Putamen (tissue), 1 donor: ENCODE data around the gene GTF2A1.
"Not testable (repeated sequence)": the region's sequence is repeated elsewhere in the genome, so short reads cannot be mapped to it uniquely, and the experiment has no call there.

ENCODE experiments used
- DNase-seq: peaks from one replicate; pipeline ENCODE4 v3.0.0-alpha.2; 2016; ENCODE audit warnings: low spot score

Gene GTF2A1

GRCh38 chr14:81220830-81221578 is at the start of gene GTF2A1:
TSS of gene GTF2A1 (minus strand) at chr14:81220959. CDS start at chr14:81220518, 441 bp downstream.
- DNase-seq = peak; percentile 97

GRCh38 chr14:81269979-81270375 is 49.2 kb upstream of the GTF2A1 start:
- DNase-seq = no peak

- DNase-seq = peak; percentile 39
Measured at GRCh38 chr14:81269100-81269978, 48.6 kb upstream of the GTF2A1 start.

- no peak for DNase-seq
Measured at GRCh38 chr14:81268016-81268416, 47.3 kb upstream of the GTF2A1 start.

- no peak for DNase-seq
Measured at GRCh38 chr14:81265636-81266169, 44.9 kb upstream of the GTF2A1 start.

- DNase-seq = no peak
Measured at GRCh38 chr14:81264671-81265070, 43.9 kb upstream of the GTF2A1 start.

- no peak for DNase-seq
Measured at GRCh38 chr14:81263777-81264410, 43.1 kb upstream of the GTF2A1 start.

- DNase-seq = no peak
Measured at GRCh38 chr14:81261176-81261575, 40.4 kb upstream of the GTF2A1 start.

- DNase-seq = no peak
Measured at GRCh38 chr14:81260732-81261131, 40.0 kb upstream of the GTF2A1 start.

- no peak for DNase-seq
Measured at GRCh38 chr14:81256289-81256960, 35.7 kb upstream of the GTF2A1 start.

- DNase-seq = no peak
Measured at GRCh38 chr14:81252278-81252677, 31.5 kb upstream of the GTF2A1 start.

- no peak for DNase-seq
Measured at GRCh38 chr14:81247271-81247766, 26.6 kb upstream of the GTF2A1 start.

GRCh38 chr14:81246461-81247270 is 25.9 kb upstream of the GTF2A1 start:
- DNase-seq = no peak

GRCh38 chr14:81245771-81246170 is 25.0 kb upstream of the GTF2A1 start:
- no peak for DNase-seq

GRCh38 chr14:81244431-81244830 is 23.7 kb upstream of the GTF2A1 start:
- not testable (repeated sequence) for DNase-seq

- no peak for DNase-seq
Measured at GRCh38 chr14:81243499-81243898, 22.7 kb upstream of the GTF2A1 start.

GRCh38 chr14:81236849-81237248 is 16.1 kb upstream of the GTF2A1 start:
- not testable (repeated sequence) for DNase-seq

GRCh38 chr14:81236138-81236537 is 15.4 kb upstream of the GTF2A1 start:
- DNase-seq = no peak

GRCh38 chr14:81235096-81235495 is 14.3 kb upstream of the GTF2A1 start:
- no peak for DNase-seq

- no peak for DNase-seq
Measured at GRCh38 chr14:81234278-81234677, 13.5 kb upstream of the GTF2A1 start.

GRCh38 chr14:81233615-81234014 is 12.9 kb upstream of the GTF2A1 start:
- DNase-seq = no peak
